ENCODE results near the gene KRTCAP2.

GRCh38 chr1:155169541-155169940 is 3.6 kb downstream of the KRTCAP2 start:
- TF ChIP-seq, protein P1, sequence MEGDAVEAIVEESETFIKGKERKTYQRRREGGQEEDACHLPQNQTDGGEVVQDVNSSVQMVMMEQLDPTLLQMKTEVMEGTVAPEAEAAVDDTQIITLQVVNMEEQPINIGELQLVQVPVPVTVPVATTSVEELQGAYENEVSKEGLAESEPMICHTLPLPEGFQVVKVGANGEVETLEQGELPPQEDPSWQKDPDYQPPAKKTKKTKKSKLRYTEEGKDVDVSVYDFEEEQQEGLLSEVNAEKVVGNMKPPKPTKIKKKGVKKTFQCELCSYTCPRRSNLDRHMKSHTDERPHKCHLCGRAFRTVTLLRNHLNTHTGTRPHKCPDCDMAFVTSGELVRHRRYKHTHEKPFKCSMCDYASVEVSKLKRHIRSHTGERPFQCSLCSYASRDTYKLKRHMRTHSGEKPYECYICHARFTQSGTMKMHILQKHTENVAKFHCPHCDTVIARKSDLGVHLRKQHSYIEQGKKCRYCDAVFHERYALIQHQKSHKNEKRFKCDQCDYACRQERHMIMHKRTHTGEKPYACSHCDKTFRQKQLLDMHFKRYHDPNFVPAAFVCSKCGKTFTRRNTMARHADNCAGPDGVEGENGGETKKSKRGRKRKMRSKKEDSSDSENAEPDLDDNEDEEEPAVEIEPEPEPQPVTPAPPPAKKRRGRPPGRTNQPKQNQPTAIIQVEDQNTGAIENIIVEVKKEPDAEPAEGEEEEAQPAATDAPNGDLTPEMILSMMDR (IDR thresholded peaks at IDR 0.05), result no peak
- no peak for TF ChIP-seq POLR2A (IDR thresholded peaks at IDR 0.05)
